Fibroblast of villous mesenchyme (primary cell): ENCODE results near the gene RGS7. TPM values are rescaled to one million over a fixed set of nuclear protein-coding genes. Genes with fewer than 3 reads are reported as not detected.

ENCODE experiments used
- DNase-seq: peaks from one replicate; pipeline ENCODE4 v3.0.0-alpha.2; 2010; ENCODE audit warnings: low read depth
- H3K4me3 ChIP-seq: 2 replicates; pipeline ENCODE4 v1.5.1; 2011; ENCODE audit warnings: low read depth, mild to moderate bottlenecking, low read length
- total RNA-seq: library from RNA; depleted of rRNA; stranded (reverse); fragments of >200 nt; gene quantifications from 2 replicates; pipeline ENCODE4 v1.2.3, GENCODE V29; 2012
- TF ChIP-seq, protein P1 (sequence below): IDR thresholded peaks from 2 replicates; pipeline ENCODE4 v1.5.1; 2012; ENCODE audit warnings: low read depth, mild to moderate bottlenecking, low read length; ENCODE audit not compliant: insufficient read depth

The RGS7 gene
- total RNA-seq, 1 donor = 0.43 TPM

DNA sequence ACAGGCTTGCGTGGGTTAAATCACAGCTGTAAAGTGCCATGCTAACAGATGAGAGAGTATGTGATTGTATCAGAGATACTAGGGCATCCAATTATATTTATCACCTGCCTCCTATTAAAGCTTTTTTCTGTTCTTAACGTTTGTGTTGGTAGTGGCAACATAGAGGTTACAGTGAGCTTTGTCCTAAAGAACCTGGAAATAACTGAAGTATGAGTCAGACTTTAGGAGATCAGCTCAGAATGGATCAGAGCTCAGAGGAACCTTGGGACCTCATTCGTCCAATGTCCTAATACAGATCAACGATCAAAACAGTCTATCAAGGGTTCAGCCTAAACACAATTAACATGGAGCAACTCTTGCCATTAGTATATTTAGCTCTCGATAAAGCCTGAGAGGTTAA, 81.0 kb downstream of the RGS7 start:
- H3K4me3 ChIP-seq = no peak overlapping the region
- TF ChIP-seq, protein P1, sequence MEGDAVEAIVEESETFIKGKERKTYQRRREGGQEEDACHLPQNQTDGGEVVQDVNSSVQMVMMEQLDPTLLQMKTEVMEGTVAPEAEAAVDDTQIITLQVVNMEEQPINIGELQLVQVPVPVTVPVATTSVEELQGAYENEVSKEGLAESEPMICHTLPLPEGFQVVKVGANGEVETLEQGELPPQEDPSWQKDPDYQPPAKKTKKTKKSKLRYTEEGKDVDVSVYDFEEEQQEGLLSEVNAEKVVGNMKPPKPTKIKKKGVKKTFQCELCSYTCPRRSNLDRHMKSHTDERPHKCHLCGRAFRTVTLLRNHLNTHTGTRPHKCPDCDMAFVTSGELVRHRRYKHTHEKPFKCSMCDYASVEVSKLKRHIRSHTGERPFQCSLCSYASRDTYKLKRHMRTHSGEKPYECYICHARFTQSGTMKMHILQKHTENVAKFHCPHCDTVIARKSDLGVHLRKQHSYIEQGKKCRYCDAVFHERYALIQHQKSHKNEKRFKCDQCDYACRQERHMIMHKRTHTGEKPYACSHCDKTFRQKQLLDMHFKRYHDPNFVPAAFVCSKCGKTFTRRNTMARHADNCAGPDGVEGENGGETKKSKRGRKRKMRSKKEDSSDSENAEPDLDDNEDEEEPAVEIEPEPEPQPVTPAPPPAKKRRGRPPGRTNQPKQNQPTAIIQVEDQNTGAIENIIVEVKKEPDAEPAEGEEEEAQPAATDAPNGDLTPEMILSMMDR = no peak
- no peak for DNase-seq

GRCh38 chr1:241275226-241275625, 81.8 kb downstream of the RGS7 start:
- TF ChIP-seq, protein P1 = no peak
- DNase-seq = no peak
- H3K4me3 ChIP-seq = no peak overlapping the region

DNA sequence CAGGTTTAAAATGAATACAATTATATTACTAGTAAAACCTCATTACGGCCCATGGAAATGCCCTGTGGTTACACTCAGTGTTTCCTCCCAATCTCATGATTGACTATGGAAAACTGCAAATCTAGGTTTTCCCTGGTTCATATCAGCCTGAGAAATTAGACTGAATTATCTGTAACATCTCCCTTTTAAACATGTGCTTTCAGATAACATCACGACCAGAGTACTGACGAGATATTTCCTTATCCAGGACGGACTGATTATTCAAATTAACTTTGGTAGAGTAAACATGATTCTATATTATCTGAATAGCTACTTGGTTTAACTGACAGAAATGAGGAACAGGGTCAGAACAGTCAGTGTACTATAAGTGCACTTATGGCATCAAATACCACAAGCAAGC, 82.3 kb downstream of the RGS7 start:
- DNase-seq = no peak
- H3K4me3 ChIP-seq = no peak overlapping the region
- TF ChIP-seq, protein P1 = no peak

GRCh38 chr1:241272828-241273227, 84.2 kb downstream of the RGS7 start:
- TF ChIP-seq, protein P1 = no peak
- H3K4me3 ChIP-seq = no peak overlapping the region
- no peak for DNase-seq

- TF ChIP-seq, protein P1 = no peak
- H3K4me3 ChIP-seq = no peak overlapping the region
- DNase-seq = no peak
Observed at GRCh38 chr1:241271427-241271826, 85.6 kb downstream of the RGS7 start.

GRCh38 chr1:241270016-241270415, 87.0 kb downstream of the RGS7 start:
- TF ChIP-seq, protein P1 = no peak
- H3K4me3 ChIP-seq = no peak overlapping the region
- no peak for DNase-seq

DNA sequence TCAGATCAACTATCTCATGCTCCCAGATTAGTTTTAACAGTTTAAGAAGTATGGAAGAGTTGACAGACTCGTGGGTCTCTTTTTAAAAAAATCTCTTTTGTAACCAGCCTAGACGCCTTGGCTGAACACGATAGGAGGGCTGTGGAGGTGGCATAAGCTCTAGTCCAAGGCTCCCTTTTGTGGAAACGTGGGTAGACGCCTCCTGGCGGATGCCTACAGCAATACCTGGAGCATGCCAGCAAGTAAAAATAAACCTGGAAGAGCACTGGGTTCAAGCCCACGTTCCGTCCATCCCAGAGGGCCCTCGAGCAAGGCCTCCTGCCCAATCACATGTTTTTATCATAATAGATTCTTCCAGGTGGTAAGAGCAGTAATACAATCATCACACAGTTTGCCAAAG, 87.9 kb downstream of the RGS7 start:
- no peak overlapping the region for H3K4me3 ChIP-seq
- no peak for DNase-seq
- TF ChIP-seq, protein P1 = no peak
